Measurements from ENCODE around the gene CCDC78.

Gene CCDC78

GRCh38 chr16:682493-683395 is 43.5 kb downstream of the CCDC78 start:
- in situ Hi-C loops (cut with MboI; ENCODE audit: low sequenced_read_pairs), result no loop called here

DNA sequence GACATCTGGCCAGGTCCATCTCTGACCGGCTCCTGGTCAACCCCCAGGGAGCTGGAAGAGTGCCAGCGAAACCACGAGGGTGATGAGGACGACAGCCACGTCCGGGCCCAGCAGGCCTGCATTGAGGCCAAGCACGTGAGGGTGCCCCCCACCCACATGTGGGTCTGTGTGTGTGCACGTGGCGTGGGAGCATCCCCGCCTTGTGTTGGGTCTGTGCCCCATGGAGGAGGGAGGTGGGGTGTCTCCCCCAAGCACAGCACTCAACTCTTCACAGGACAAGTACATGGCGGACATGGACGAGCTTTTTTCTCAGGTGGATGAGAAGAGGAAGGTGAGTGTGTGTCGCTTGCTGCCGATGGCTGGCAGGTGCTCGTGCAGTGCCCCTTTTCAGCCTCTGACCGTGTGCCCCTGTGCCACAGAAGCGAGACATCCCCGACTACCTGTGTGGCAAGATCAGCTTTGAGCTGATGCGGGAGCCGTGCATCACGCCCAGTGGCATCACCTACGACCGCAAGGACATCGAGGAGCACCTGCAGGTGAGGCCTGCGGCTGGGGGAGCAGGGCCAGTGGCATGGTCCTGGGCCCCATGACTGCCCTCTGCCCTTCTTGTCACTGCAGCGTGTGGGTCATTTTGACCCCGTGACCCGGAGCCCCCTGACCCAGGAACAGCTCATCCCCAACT is 44.4 kb downstream of the CCDC78 start:
- in situ Hi-C loops (cut with MboI; ENCODE audit: low sequenced_read_pairs), result no loop called here

DNA sequence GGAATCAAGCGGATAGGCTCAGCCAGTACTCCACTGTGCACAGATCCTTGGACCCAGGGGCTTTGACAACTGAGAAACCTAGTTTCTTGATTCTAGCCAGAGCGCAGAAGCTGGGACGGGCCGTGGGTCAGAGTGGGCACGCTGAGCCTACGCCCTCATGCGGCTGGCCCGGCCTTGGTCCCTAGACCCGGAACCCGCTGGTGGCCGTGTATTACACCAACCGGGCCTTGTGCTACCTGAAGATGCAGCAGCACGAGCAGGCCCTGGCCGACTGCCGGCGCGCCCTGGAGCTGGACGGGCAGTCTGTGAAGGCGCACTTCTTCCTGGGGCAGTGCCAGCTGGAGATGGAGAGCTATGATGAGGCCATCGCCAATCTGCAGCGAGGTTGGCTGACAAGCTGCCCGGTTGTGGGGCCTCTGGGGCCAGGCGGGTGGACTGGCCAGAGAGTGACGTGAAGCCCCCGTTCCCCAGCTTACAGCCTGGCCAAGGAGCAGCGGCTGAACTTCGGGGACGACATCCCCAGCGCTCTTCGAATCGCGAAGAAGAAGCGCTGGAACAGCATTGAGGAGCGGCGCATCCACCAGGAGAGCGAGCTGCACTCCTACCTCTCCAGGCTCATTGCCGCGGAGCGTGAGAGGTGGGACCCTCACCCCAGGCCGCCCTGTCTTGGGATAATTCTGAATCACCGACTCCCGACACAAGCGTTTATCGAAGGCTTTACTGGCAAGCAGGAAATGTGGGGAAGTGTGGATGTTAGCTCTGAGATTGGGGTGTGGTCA is 45.1 kb downstream of the CCDC78 start:
- in situ Hi-C loops (cut with MboI; ENCODE audit: low sequenced_read_pairs), result no loop called here

GRCh38 chr16:680625-680945 is 45.7 kb downstream of the CCDC78 start:
- in situ Hi-C loops (cut with MboI; ENCODE audit: low sequenced_read_pairs), result no loop called here

DNA sequence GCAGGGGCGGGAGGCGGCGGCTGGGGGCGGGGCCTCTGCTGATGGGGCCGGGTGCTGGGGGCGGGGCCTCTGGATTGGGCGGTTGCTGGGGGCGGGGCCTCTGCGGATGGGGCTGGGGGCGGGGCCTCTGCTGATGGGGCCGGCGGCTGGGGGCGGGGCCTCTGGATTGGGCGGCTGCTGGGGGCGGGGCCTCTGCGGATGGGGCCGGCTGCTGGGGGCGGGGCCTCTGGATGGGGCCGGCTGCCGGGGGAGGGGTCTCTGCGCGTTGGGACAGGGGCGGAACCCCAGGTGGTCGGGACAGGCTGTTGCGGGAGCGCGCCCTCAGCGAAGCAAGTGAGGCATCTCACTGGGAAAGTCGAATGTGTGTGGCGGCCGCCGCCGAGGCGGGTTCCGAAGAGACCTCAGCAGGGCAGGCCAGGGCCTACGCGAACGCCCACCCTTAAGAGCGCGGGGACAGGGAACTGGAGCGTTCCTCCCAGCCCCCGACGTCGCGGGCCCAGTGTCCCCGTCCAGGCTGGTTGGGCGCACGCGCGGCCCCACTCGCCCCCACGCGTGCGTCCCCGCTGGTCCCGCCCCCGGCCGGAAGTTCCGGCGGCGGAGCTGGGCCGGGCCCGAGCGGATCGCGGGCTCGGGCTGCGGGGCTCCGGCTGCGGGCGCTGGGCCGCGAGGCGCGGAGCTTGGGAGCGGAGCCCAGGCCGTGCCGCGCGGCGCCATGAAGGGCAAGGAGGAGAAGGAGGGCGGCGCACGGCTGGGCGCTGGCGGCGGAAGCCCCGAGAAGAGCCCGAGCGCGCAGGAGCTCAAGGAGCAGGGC is 46.2 kb downstream of the CCDC78 start, which contains the start of gene STUB1:
TSS of gene STUB1 (plus strand) at position 597 of the 811 bp plus-strand sequence. CDS start at position 713, 116 bp downstream.
- in situ Hi-C loops (cut with MboI; ENCODE audit: low sequenced_read_pairs), result no loop called here

GRCh38 chr16:678858-679813 is 47.1 kb downstream of the CCDC78 start:
- in situ Hi-C loops (cut with MboI; ENCODE audit: low sequenced_read_pairs), result no loop called here

GRCh38 chr16:678209-678857 is 47.9 kb downstream of the CCDC78 start:
- in situ Hi-C loops (cut with MboI; ENCODE audit: low sequenced_read_pairs), result no loop called here

- in situ Hi-C loops (cut with MboI; ENCODE audit: low sequenced_read_pairs), result no loop called here
Observed at GRCh38 chr16:677316-678190, 48.7 kb downstream of the CCDC78 start.

GRCh38 chr16:676913-677312 is 49.3 kb downstream of the CCDC78 start:
- in situ Hi-C loops (cut with MboI; ENCODE audit: low sequenced_read_pairs), result no loop called here

- in situ Hi-C loops (cut with MboI; ENCODE audit: low sequenced_read_pairs), result no loop called here
Observed at GRCh38 chr16:676565-676902, 49.7 kb downstream of the CCDC78 start.

DNA sequence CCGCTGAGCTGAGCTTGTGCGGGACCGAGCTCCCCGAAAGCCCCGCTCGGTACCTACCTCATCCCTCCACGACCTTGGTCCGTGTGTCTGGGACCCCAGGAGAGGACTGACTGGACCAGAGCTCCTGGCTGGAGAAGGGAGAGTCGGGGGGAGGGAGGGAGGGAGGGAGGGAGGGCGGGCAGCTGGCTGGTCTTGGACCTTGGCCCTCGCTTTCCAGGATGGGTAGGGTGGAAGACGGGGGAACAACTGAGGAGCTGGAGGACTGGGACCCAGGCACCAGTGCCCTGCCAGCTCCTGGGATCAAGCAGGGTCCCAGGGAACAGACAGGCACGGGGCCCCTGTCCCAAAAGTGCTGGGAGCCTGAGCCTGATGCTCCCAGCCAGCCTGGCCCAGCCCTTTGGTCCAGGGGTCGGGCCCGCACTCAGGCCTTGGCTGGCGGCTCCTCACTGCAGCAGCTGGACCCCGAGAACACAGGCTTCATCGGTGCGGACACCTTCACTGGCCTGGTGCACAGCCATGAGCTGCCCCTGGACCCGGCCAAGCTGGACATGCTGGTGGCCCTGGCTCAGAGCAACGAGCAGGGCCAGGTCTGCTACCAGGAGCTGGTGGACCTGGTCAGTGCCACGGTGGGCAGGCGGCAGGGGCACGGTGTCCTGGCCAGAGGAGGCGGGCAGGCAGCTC is 50.2 kb downstream of the CCDC78 start:
- in situ Hi-C loops (cut with MboI; ENCODE audit: low sequenced_read_pairs), result no loop called here

GRCh38 chr16:674968-675883 is 51.0 kb downstream of the CCDC78 start, which contains the start of gene RHBDL1:
TSS of gene RHBDL1 (plus strand) at chr16:675671. CDS start at chr16:675791, 120 bp downstream.
- in situ Hi-C loops (cut with MboI; ENCODE audit: low sequenced_read_pairs), result no loop called here

GRCh38 chr16:674214-674881 is 51.9 kb downstream of the CCDC78 start:
- in situ Hi-C loops (cut with MboI; ENCODE audit: low sequenced_read_pairs), result no loop called here

- in situ Hi-C loops (cut with MboI; ENCODE audit: low sequenced_read_pairs), result no loop called here
Observed at GRCh38 chr16:673399-673991, 52.7 kb downstream of the CCDC78 start.

- in situ Hi-C loops (cut with MboI; ENCODE audit: low sequenced_read_pairs), result no loop called here
Observed at GRCh38 chr16:672851-673250, 53.4 kb downstream of the CCDC78 start.
